DND-41 (cell line): ENCODE results near the gene TUBG1.

Experiments
- ATAC-seq: fragments of 200-7000 bp; cut with Tn5 transposase; 3 replicates; pipeline ENCODE4 v1.9.1; 2021; ENCODE audit warnings: low read depth; ENCODE audit not compliant: insufficient read depth
- DNase-seq: peaks from one replicate; pipeline ENCODE4 v3.0.0-alpha.2; 2020
- H2AFZ ChIP-seq: 2 replicates; pipeline ENCODE4 v1.6.0; 2012; ENCODE audit warnings: low read depth, low read length
- H3K27ac ChIP-seq: 2 replicates; pipeline ENCODE4 v1.5.1; 2012; ENCODE audit warnings: low read length, inconsistent platforms
- H3K27me3 ChIP-seq: fragments of 200-600 bp; sonication (generic); 2 replicates; pipeline ENCODE4 v1.6.0; 2012; ENCODE audit warnings: low read length, mild to moderate bottlenecking, inconsistent platforms; ENCODE audit not compliant: insufficient read depth, poor library complexity
- H3K36me3 ChIP-seq: 2 replicates; pipeline ENCODE4 v1.5.1; 2012; ENCODE audit warnings: low read length, inconsistent platforms; ENCODE audit not compliant: insufficient read depth
- H3K4me1 ChIP-seq: 2 replicates; pipeline ENCODE4 v1.5.1; 2012; ENCODE audit warnings: mild to moderate bottlenecking, low read length; ENCODE audit not compliant: insufficient read depth
- H3K4me2 ChIP-seq: 2 replicates; pipeline ENCODE4 v1.6.0; 2012; ENCODE audit warnings: mild to moderate bottlenecking, moderate library complexity, low read length, inconsistent platforms; ENCODE audit not compliant: insufficient read depth
- H3K4me3 ChIP-seq, 2 experiments: fragments of 200-600 bp in 1 of 2; shearing (Covaris generic) in 1 of 2; 2 replicates each; pipeline ENCODE4 v1.5.1; 2012 to 2016; ENCODE audit warnings: inconsistent platforms in 2 of 2, low read length in 2 of 2, mild to moderate bottlenecking in 2 of 2, low read depth in 1 of 2, moderate library complexity in 1 of 2
- H3K79me2 ChIP-seq: 2 replicates; pipeline ENCODE4 v1.6.0; 2012; ENCODE audit warnings: low read length, inconsistent platforms; ENCODE audit not compliant: insufficient read depth
- H3K9ac ChIP-seq: 2 replicates; pipeline ENCODE4 v1.6.0; 2012; ENCODE audit warnings: low read depth, mild to moderate bottlenecking, inconsistent platforms, low read length, moderate library complexity
- H3K9me3 ChIP-seq: 2 replicates; pipeline ENCODE4 v1.5.1; 2012; ENCODE audit warnings: low read length, moderate library complexity, mild to moderate bottlenecking, inconsistent platforms; ENCODE audit not compliant: insufficient read depth, severe bottlenecking
- H4K20me1 ChIP-seq: 2 replicates; pipeline ENCODE4 v1.6.0; 2012; ENCODE audit warnings: low read length; ENCODE audit not compliant: insufficient read depth
- CTCF ChIP-seq: IDR thresholded peaks from 2 replicates; pipeline ENCODE4 v1.5.1; 2012; ENCODE audit warnings: borderline replicate concordance, low read length, moderate library complexity, mild to moderate bottlenecking; ENCODE audit not compliant: poor library complexity, severe bottlenecking; ENCODE audit errors: extremely low read depth
- EZH2 ChIP-seq: IDR thresholded peaks from 3 replicates; pipeline ENCODE4 v1.6.1; 2012; ENCODE audit warnings: borderline replicate concordance, low read depth, mild to moderate bottlenecking, moderate library complexity, low read length, inconsistent platforms; ENCODE audit not compliant: severe bottlenecking

TUBG1 gene

DNA sequence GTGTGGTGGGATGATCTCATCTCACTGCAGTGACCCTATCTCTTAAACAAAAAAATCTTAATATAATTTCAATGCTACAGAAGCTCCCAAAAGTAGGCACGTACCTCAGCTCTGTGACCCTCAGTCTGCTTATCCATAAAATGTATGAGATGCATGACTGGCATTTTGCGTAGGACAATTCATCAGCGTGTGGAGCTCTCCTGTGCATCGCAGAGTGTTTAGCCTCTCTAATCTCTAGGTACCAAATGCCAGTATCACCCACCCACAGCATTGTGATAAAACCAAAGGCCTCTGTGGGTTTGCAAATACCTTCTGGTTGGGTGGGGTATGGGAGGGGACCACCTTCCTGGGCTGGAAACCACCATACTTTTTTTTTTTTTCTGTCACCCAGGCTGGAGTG, 30.6 kb downstream of the TUBG1 start:
- Histone ChIP-seq H3K27me3 (no peaks in the 10 kb centered on the region), H3K36me3 (no peaks in the 10 kb centered on the region), H3K27ac (no peak overlapping the region), H3K4me2 (no peak overlapping the region), H3K4me1 (peaks cover 6% of the 10 kb centered on the region), H4K20me1 (no peaks in the 10 kb centered on the region), H3K9me3 (no peaks in the 10 kb centered on the region), H3K9ac (no peak overlapping the region), H3K79me2 (no peaks in the 10 kb centered on the region), H3K4me3 (no peak overlapping the region), H2AFZ (no peak overlapping the region)
- no peak for DNase-seq
- TF ChIP-seq EZH2 (no peak), CTCF (no peak)
- ATAC-seq, result no peak

- Histone ChIP-seq H3K36me3 (no peaks in the 10 kb centered on the region), H3K9me3 (no peaks in the 10 kb centered on the region), H3K79me2 (no peaks in the 10 kb centered on the region), H3K4me1 (peaks cover 6% of the 10 kb centered on the region), H2AFZ (no peak overlapping the region), H3K9ac (no peak overlapping the region), H3K27me3 (no peaks in the 10 kb centered on the region), H3K4me3 (no peak overlapping the region), H3K4me2 (no peak overlapping the region), H4K20me1 (no peaks in the 10 kb centered on the region), H3K27ac (no peak overlapping the region)
- ATAC-seq, result no peak
- TF ChIP-seq CTCF, result no peak
- no peak for TF ChIP-seq EZH2
- DNase-seq, result no peak
Measured at GRCh38 chr17:42642336-42642735, 32.9 kb downstream of the TUBG1 start.

GRCh38 chr17:42647778-42648177, 38.3 kb downstream of the TUBG1 start:
- Histone ChIP-seq H3K4me1 (peaks cover under 1% of the 10 kb centered on the region), H3K27ac (no peak overlapping the region), H3K36me3 (no peaks in the 10 kb centered on the region), H3K9ac (no peak overlapping the region), H3K9me3 (no peaks in the 10 kb centered on the region), H3K79me2 (no peaks in the 10 kb centered on the region), H3K4me3 (no peak overlapping the region), H3K27me3 (no peaks in the 10 kb centered on the region), H4K20me1 (no peaks in the 10 kb centered on the region), H3K4me2 (no peak overlapping the region), H2AFZ (no peak overlapping the region)
- DNase-seq (no peak), ATAC-seq (no peak)
- TF ChIP-seq EZH2, result no peak
- no peak for TF ChIP-seq CTCF

DNA sequence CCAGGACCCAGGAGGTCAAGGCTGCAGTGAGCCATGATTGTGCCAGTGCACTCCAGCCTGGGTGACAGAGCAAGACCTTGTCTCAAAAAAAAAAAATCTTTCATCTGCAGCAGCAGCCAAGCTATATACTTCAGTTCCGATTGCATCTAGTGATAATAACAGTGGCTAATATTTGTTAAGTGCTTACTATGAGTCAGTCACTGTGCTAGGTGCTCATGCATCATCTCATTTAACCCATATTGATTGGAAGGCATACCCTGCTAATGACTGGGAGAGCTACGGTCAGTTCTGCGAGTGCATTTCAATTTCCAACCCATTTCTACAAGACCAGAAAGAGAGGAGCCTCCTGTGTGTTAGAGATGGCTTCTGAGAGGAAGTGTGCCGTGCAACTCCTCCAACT, 41.9 kb downstream of the TUBG1 start:
- Histone ChIP-seq H3K27ac (no peak overlapping the region), H3K9me3 (no peaks in the 10 kb centered on the region), H2AFZ (no peak overlapping the region), H3K4me2 (no peak overlapping the region), H3K36me3 (no peaks in the 10 kb centered on the region), H3K27me3 (no peaks in the 10 kb centered on the region), H4K20me1 (no peaks in the 10 kb centered on the region), H3K4me3 (no peak overlapping the region), H3K4me1 (no peaks in the 10 kb centered on the region), H3K9ac (no peak overlapping the region), H3K79me2 (no peaks in the 10 kb centered on the region)
- DNase-seq (no peak), ATAC-seq (no peak)
- TF ChIP-seq CTCF (no peak), EZH2 (no peak)
